Neural progenitor cell (in vitro differentiated cells): ENCODE results near the gene PGAM1. TPM values are rescaled to one million over a fixed set of nuclear protein-coding genes. Genes with fewer than 3 reads are reported as not detected.

ENCODE experiments used
- DNase-seq: peaks from one replicate; pipeline ENCODE4 v3.0.0-alpha.2; 2016; ENCODE audit warnings: low spot score
- H2AFZ ChIP-seq: fragments of 200-600 bp; sonication (generic); replicated peaks from 2 replicates; pipeline ENCODE4 v1.6.1; 2016; ENCODE audit warnings: antibody characterized with exemption
- H3F3A ChIP-seq: fragments of 200-600 bp; sonication (generic); 2 replicates; pipeline ENCODE4 v1.6.1; 2016; ENCODE audit warnings: antibody characterized with exemption, low read depth
- H3K27ac ChIP-seq: fragments of 200-600 bp; sonication (generic); 2 replicates; pipeline ENCODE4 v1.5.1; 2016; ENCODE audit warnings: mild to moderate bottlenecking
- H3K27me3 ChIP-seq: fragments of 200-600 bp; sonication (generic); 2 replicates; pipeline ENCODE4 v1.6.1; 2016; ENCODE audit warnings: mild to moderate bottlenecking, moderate library complexity
- H3K36me3 ChIP-seq: fragments of 200-600 bp; sonication (generic); 2 replicates; pipeline ENCODE4 v1.5.1; 2016
- H3K4me1 ChIP-seq: fragments of 200-600 bp; sonication (generic); 2 replicates; pipeline ENCODE4 v1.6.1; 2016; ENCODE audit warnings: mixed run types
- H3K4me2 ChIP-seq: fragments of 200-600 bp; sonication (generic); 2 replicates; pipeline ENCODE4 v1.6.1; 2016
- H3K4me3 ChIP-seq: fragments of 200-600 bp; sonication (generic); 2 replicates; pipeline ENCODE4 v1.5.1; 2016
- H3K79me2 ChIP-seq: fragments of 200-600 bp; sonication (generic); 2 replicates; pipeline ENCODE4 v1.6.1; 2016; ENCODE audit warnings: low read depth
- H3K9ac ChIP-seq: fragments of 200-600 bp; sonication (generic); 2 replicates; pipeline ENCODE4 v1.6.1; 2016
- H3K9me3 ChIP-seq: fragments of 200-600 bp; sonication (generic); 2 replicates; pipeline ENCODE4 v1.5.1; 2016; ENCODE audit warnings: low read depth
- H4K20me1 ChIP-seq: fragments of 200-600 bp; sonication (generic); 2 replicates; pipeline ENCODE4 v1.6.1; 2016; ENCODE audit warnings: low read depth
- H3K27ac Mint-ChIP-seq: 3 replicates; pipeline ENCODE4 v1.8.0; 2021; ENCODE audit warnings: mixed read lengths
- H3K27me3 Mint-ChIP-seq: 2 replicates; pipeline ENCODE4 v1.8.0; 2022; ENCODE audit warnings: low read depth, mild to moderate bottlenecking, inconsistent platforms, moderate library complexity, mixed read lengths; ENCODE audit not compliant: insufficient read depth
- H3K36me3 Mint-ChIP-seq: 3 replicates; pipeline ENCODE4 v1.8.0; 2021; ENCODE audit warnings: mixed read lengths
- H3K4me1 Mint-ChIP-seq: 3 replicates; pipeline ENCODE4 v1.8.0; 2021; ENCODE audit warnings: mixed read lengths
- H3K4me3 Mint-ChIP-seq: 3 replicates; pipeline ENCODE4 v1.8.0; 2021; ENCODE audit warnings: mild to moderate bottlenecking, moderate library complexity, mixed read lengths
- H3K9me3 Mint-ChIP-seq: 3 replicates; pipeline ENCODE4 v1.8.0; 2020; ENCODE audit warnings: mixed read lengths
- CTCF ChIP-seq: fragments of 200-600 bp; sonication (generic); IDR thresholded peaks from 2 replicates; pipeline ENCODE4 v1.5.1; 2017; ENCODE audit warnings: antibody characterized with exemption, mild to moderate bottlenecking
- EZH2 ChIP-seq: fragments of 200-600 bp; sonication (generic); IDR thresholded peaks from 2 replicates; pipeline ENCODE4 v1.6.1; 2017; ENCODE audit warnings: antibody characterized with exemption, mild to moderate bottlenecking, moderate library complexity
- EZH2phosphoT487 ChIP-seq: fragments of 200-600 bp; sonication (generic); IDR thresholded peaks from 2 replicates; pipeline ENCODE4 v1.6.1; 2017; ENCODE audit warnings: antibody characterized with exemption
- total RNA-seq: library from RNA; depleted of rRNA; stranded (reverse); fragments of >200 nt; gene quantifications from 2 replicates; pipeline ENCODE4 v1.2.3, GENCODE V29; 2015; ENCODE audit warnings: low replicate concordance

Gene PGAM1
- total RNA-seq = 887 and 1,352 TPM in 2 replicates

GRCh38 chr10:97425964-97426775 lies at the start of gene PGAM1:
Gene PGAM1, plus strand, starts transcription at chr10:97426191. Its CDS starts 117 bp downstream, at chr10:97426308.
- H3K79me2 ChIP-seq = peaks cover 51% of the 10 kb centered on the region

GRCh38 chr10:97376413-97376812 lies 49.6 kb upstream of the PGAM1 start:
- Histone ChIP-seq H3K4me3 (no peak overlapping the region), H3K4me1 (no peaks in the 10 kb centered on the region), H3K79me2 (no peaks in the 10 kb centered on the region), H2AFZ (no peak overlapping the region), H3K27me3 (no peaks in the 10 kb centered on the region), H3K36me3 (no peaks in the 10 kb centered on the region), H3K4me2 (no peak overlapping the region), H3K27ac (no peak overlapping the region), H4K20me1 (no peaks in the 10 kb centered on the region), H3F3A (no peaks in the 10 kb centered on the region), H3K9me3 (no peaks in the 10 kb centered on the region), H3K9ac (no peak overlapping the region)
- Mint-ChIP-seq H3K36me3 (peaks cover 10% of the 10 kb centered on the region), H3K9me3 (no peaks in the 10 kb centered on the region), H3K27me3 (peaks cover 3% of the 10 kb centered on the region), H3K27ac (no peak overlapping the region), H3K4me3 (no peak overlapping the region), H3K4me1 (no peaks in the 10 kb centered on the region)
- no peak for DNase-seq
- TF ChIP-seq EZH2phosphoT487 = no peak
- no peak for TF ChIP-seq EZH2
- no peak for TF ChIP-seq CTCF

More at GRCh38 chr10:97425964-97426775, at the start of gene PGAM1:
- DNase-seq = peak; percentile 97
- Histone ChIP-seq H3K36me3 (peaks cover 11% of the 10 kb centered on the region), H3K9ac (peak within 1 kb of the TSS; percentile 89), H3K27me3 (no peaks in the 10 kb centered on the region), H3K4me3 (peak within 1 kb of the TSS; percentile 94), H3K4me1 (peaks cover 19% of the 10 kb centered on the region), H2AFZ (peak within 1 kb of the TSS; percentile 36), H4K20me1 (peaks cover 43% of the 10 kb centered on the region), H3F3A (peaks cover 60% of the 10 kb centered on the region), H3K4me2 (peak within 1 kb of the TSS; percentile 96), H3K9me3 (no peaks in the 10 kb centered on the region), H3K27ac (peak within 1 kb of the TSS; percentile 77)
- H3K9me3 Mint-ChIP-seq = no peaks in the 10 kb centered on the region
- peak within 1 kb of the TSS; percentile 81 for H3K27ac Mint-ChIP-seq
- H3K4me1 Mint-ChIP-seq = peaks cover 31% of the 10 kb centered on the region
- H3K36me3 Mint-ChIP-seq = peaks cover 28% of the 10 kb centered on the region
- peak within 1 kb of the TSS; percentile 96 for H3K4me3 Mint-ChIP-seq
- TF ChIP-seq EZH2 (no peak), CTCF (peak; percentile 66)
- peaks cover 2% of the 10 kb centered on the region for H3K27me3 Mint-ChIP-seq

GRCh38 chr10:97378933-97379921 lies 46.8 kb upstream of the PGAM1 start:
- no peak for DNase-seq
- no peak overlapping the region for H3K9ac ChIP-seq

More at GRCh38 chr10:97378933-97379921, 46.8 kb upstream of the PGAM1 start:
- Histone ChIP-seq H2AFZ (no peak overlapping the region), H4K20me1 (no peaks in the 10 kb centered on the region), H3K27me3 (no peaks in the 10 kb centered on the region), H3K4me1 (no peaks in the 10 kb centered on the region), H3F3A (no peaks in the 10 kb centered on the region), H3K9me3 (no peaks in the 10 kb centered on the region), H3K27ac (no peak overlapping the region), H3K4me2 (no peak overlapping the region), H3K36me3 (no peaks in the 10 kb centered on the region), H3K79me2 (no peaks in the 10 kb centered on the region), H3K4me3 (no peak overlapping the region)
- Mint-ChIP-seq H3K36me3 (peaks cover 5% of the 10 kb centered on the region), H3K4me3 (no peak overlapping the region), H3K27ac (no peak overlapping the region), H3K27me3 (peaks cover 2% of the 10 kb centered on the region), H3K9me3 (no peaks in the 10 kb centered on the region), H3K4me1 (no peaks in the 10 kb centered on the region)
- no peak for TF ChIP-seq CTCF
- TF ChIP-seq EZH2 = no peak
- TF ChIP-seq EZH2phosphoT487 = no peak
